OCI-LY1 (cell line): ENCODE data around the gene RALY.

Experiments
- EZH2 ChIP-seq: fragments of 200-600 bp; sonication (generic), shearing (Covaris generic); IDR thresholded peaks from 2 replicates; pipeline ENCODE4 v1.8.0; 2017; ENCODE audit warnings: borderline replicate concordance, mixed run types, mild to moderate bottlenecking, antibody characterized with exemption, low read length, moderate library complexity, mixed read lengths
- TF ChIP-seq, protein P1 (sequence below): fragments of 200-600 bp; sonication (generic), shearing (Covaris generic); IDR thresholded peaks from 2 replicates; pipeline ENCODE4 v1.5.1; 2017; ENCODE audit warnings: mild to moderate bottlenecking, antibody characterized with exemption, low read length, moderate library complexity, mixed read lengths

DNA sequence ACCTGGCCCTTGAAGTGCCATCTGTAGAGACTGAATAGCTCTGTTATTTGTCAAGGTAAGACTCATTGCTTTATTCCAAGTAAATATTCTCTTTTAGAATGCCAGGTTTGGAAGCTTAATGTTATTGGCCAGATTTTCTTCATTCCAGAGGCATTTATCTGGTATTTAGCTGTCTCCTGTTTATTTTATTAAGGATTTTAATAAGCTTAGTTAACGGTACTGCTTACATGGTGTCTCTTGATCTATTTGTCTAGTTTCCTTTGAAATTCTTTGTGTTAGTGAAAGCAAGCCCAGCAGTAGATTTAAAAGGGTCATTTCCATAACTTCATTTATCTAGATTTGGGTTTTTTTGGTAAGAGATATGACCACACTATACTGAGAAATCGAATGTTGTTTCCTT, 7.7 kb downstream of the RALY start:
- TF ChIP-seq, protein P1, sequence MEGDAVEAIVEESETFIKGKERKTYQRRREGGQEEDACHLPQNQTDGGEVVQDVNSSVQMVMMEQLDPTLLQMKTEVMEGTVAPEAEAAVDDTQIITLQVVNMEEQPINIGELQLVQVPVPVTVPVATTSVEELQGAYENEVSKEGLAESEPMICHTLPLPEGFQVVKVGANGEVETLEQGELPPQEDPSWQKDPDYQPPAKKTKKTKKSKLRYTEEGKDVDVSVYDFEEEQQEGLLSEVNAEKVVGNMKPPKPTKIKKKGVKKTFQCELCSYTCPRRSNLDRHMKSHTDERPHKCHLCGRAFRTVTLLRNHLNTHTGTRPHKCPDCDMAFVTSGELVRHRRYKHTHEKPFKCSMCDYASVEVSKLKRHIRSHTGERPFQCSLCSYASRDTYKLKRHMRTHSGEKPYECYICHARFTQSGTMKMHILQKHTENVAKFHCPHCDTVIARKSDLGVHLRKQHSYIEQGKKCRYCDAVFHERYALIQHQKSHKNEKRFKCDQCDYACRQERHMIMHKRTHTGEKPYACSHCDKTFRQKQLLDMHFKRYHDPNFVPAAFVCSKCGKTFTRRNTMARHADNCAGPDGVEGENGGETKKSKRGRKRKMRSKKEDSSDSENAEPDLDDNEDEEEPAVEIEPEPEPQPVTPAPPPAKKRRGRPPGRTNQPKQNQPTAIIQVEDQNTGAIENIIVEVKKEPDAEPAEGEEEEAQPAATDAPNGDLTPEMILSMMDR: no peak
- no peak for TF ChIP-seq EZH2
